ENCODE data around the gene IQCE.

- no peak for TF ChIP-seq CTCF (IDR thresholded peaks at IDR 0.05)
- no peak for TF ChIP-seq SIN3A (IDR thresholded peaks at IDR 0.05; ENCODE audit: borderline replicate concordance, insufficient read depth, low read depth, low read length)
- no peak for TF ChIP-seq REST (IDR thresholded peaks at IDR 0.05; ENCODE audit: insufficient read depth in 1 of 2, low read depth in 2 of 2, low read length in 1 of 2)
- no peak for TF ChIP-seq POLR2AphosphoS5 (IDR thresholded peaks at IDR 0.05; ENCODE audit: low read depth, low read length)
These were observed 77.3 kb downstream of the IQCE start for GRCh38 chr7:2635810-2636701.
